ENCODE data around the gene KCNJ1. TPM values are rescaled to one million over a fixed set of nuclear protein-coding genes. Genes with fewer than 3 reads are reported as not detected.

KCNJ1 gene
- total RNA-seq, 1 experiment from 2014 or later: not detected

- no peaks in the 10 kb centered on the region for H3K36me3 ChIP-seq (ENCODE audit: low read depth, low read length)
- ChIA-PET CTCF (no interaction called here), POLR2A (ENCODE audit: unreplicated experiment) (no interaction called here)
- H3K9me3 ChIP-seq (ENCODE audit: low read length): no peaks in the 10 kb centered on the region
- H4K20me1 ChIP-seq (ENCODE audit: low read length): no peaks in the 10 kb centered on the region
- no peak overlapping the region for H3K9ac ChIP-seq (ENCODE audit: low read length)
- BruUV-seq (replicated peaks): no TSS peak
- no peaks in the 10 kb centered on the region for H3K27me3 ChIP-seq (ENCODE audit: low read length)
- H3K27ac ChIP-seq (ENCODE audit: low read length): no peak overlapping the region
- H3K4me1 ChIP-seq (ENCODE audit: insufficient read depth, low read length): peaks cover 27% of the 10 kb centered on the region
- no peak for TF ChIP-seq CTCF (conservative IDR thresholded peaks at IDR 0.05; ENCODE audit: low read depth, low read length)
- TF ChIP-seq EZH2phosphoT487 (IDR thresholded peaks at IDR 0.05; ENCODE audit: borderline replicate concordance, low read length): no peak
- no peak for TF ChIP-seq EZH2 (IDR thresholded peaks at IDR 0.05; ENCODE audit: low read length, unreplicated experiment)
- no peaks in the 10 kb centered on the region for H3K9me2 ChIP-seq (replicated peaks; ENCODE audit: low read length)
- peak; percentile 83 for ATAC-seq
- intact Hi-C loops (cut with micrococcal nuclease): no loop called here
- DNase-seq: peak; percentile 69
- no peaks in the 10 kb centered on the region for H3F3A ChIP-seq (ENCODE audit: low read length, unreplicated experiment)
- no peak overlapping the region for H3K4me3 ChIP-seq (ENCODE audit: low read length)
- no peak overlapping the region for H2AFZ ChIP-seq (ENCODE audit: low read length)
- no peak overlapping the region for H3K4me2 ChIP-seq (ENCODE audit: low read length)
- H3K79me2 ChIP-seq (ENCODE audit: low read length): no peaks in the 10 kb centered on the region
Measured at GRCh38 chr11:128865490-128865889, 1.6 kb downstream of the KCNJ1 start.

- Histone ChIP-seq H3K27me3 (ENCODE audit: low read length) (no peaks in the 10 kb centered on the region), H3K4me2 (ENCODE audit: low read length) (peak overlapping the region; percentile 9), H3K79me2 (ENCODE audit: low read length) (no peaks in the 10 kb centered on the region), H3K9me2 (replicated peaks; ENCODE audit: low read length) (no peaks in the 10 kb centered on the region), H3K4me1 (ENCODE audit: insufficient read depth, low read length) (peaks cover 27% of the 10 kb centered on the region), H2AFZ (ENCODE audit: low read length) (no peak overlapping the region), H3K27ac (ENCODE audit: low read length) (no peak overlapping the region), H3K4me3 (ENCODE audit: low read length) (no peak overlapping the region), H3K9me3 (ENCODE audit: low read length) (no peaks in the 10 kb centered on the region), H3K36me3 (ENCODE audit: low read depth, low read length) (no peaks in the 10 kb centered on the region), H3F3A (ENCODE audit: low read length, unreplicated experiment) (no peaks in the 10 kb centered on the region), H4K20me1 (ENCODE audit: low read length) (no peaks in the 10 kb centered on the region), H3K9ac (ENCODE audit: low read length) (no peak overlapping the region)
- ChIA-PET CTCF (no interaction called here), POLR2A (ENCODE audit: unreplicated experiment) (no interaction called here)
- TF ChIP-seq EZH2phosphoT487 (IDR thresholded peaks at IDR 0.05; ENCODE audit: borderline replicate concordance, low read length): no peak
- no peak for TF ChIP-seq CTCF (conservative IDR thresholded peaks at IDR 0.05; ENCODE audit: low read depth, low read length)
- no peak for TF ChIP-seq EZH2 (IDR thresholded peaks at IDR 0.05; ENCODE audit: low read length, unreplicated experiment)
- no TSS peak for BruUV-seq (replicated peaks)
- DNase-seq (peak; percentile 62), ATAC-seq (peak; percentile 29)
- intact Hi-C loops (cut with micrococcal nuclease): no loop called here
Measured at GRCh38 chr11:128862908-128863660, 4.0 kb downstream of the KCNJ1 start.

- ChIA-PET POLR2A (ENCODE audit: unreplicated experiment) (no interaction called here), CTCF (no interaction called here)
- intact Hi-C loops (cut with micrococcal nuclease): no loop called here
- H3K79me2 ChIP-seq (ENCODE audit: low read length): no peaks in the 10 kb centered on the region
- ATAC-seq (no peak), DNase-seq (no peak)
- H3K9me3 ChIP-seq (ENCODE audit: low read length): no peaks in the 10 kb centered on the region
- H3K27ac ChIP-seq (ENCODE audit: low read length): no peak overlapping the region
- BruUV-seq (replicated peaks): no TSS peak
- H3K36me3 ChIP-seq (ENCODE audit: low read depth, low read length): no peaks in the 10 kb centered on the region
- no peak overlapping the region for H3K9ac ChIP-seq (ENCODE audit: low read length)
- H3K4me2 ChIP-seq (ENCODE audit: low read length): no peak overlapping the region
- TF ChIP-seq EZH2 (IDR thresholded peaks at IDR 0.05; ENCODE audit: low read length, unreplicated experiment) (no peak), CTCF (conservative IDR thresholded peaks at IDR 0.05; ENCODE audit: low read depth, low read length) (no peak), EZH2phosphoT487 (IDR thresholded peaks at IDR 0.05; ENCODE audit: borderline replicate concordance, low read length) (no peak)
- no peaks in the 10 kb centered on the region for H3K9me2 ChIP-seq (replicated peaks; ENCODE audit: low read length)
- H3F3A ChIP-seq (ENCODE audit: low read length, unreplicated experiment): no peaks in the 10 kb centered on the region
- H3K4me3 ChIP-seq (ENCODE audit: low read length): no peak overlapping the region
- H3K27me3 ChIP-seq (ENCODE audit: low read length): no peaks in the 10 kb centered on the region
- H3K4me1 ChIP-seq (ENCODE audit: insufficient read depth, low read length): peaks cover 25% of the 10 kb centered on the region
- H2AFZ ChIP-seq (ENCODE audit: low read length): no peak overlapping the region
- no peaks in the 10 kb centered on the region for H4K20me1 ChIP-seq (ENCODE audit: low read length)
Measured at GRCh38 chr11:128862406-128862805, 4.7 kb downstream of the KCNJ1 start.
